ENCODE results near the gene ZNF652. TPM values are rescaled to one million over a fixed set of nuclear protein-coding genes. Genes with fewer than 3 reads are reported as not detected.
"Not testable (repeated sequence)": the region's sequence is repeated elsewhere in the genome, so short reads cannot be mapped to it uniquely, and the experiment has no call there.

Gene ZNF652
- polyA plus RNA-seq, 1 donor from 2014 or later, result 29.3 TPM

- Mint-ChIP-seq H3K9me3 (no peaks in the 10 kb centered on the region), H3K4me1 (peaks cover 1 to 5% (median 1%) of the 10 kb centered on the region in 3 donors), H3K4me3 (no peak overlapping the region)
Observed at GRCh38 chr17:49290690-49291359, 71.2 kb downstream of the ZNF652 start.

GRCh38 chr17:49288388-49288787 lies 73.7 kb downstream of the ZNF652 start:
- H3K27me3 Mint-ChIP-seq, result no peaks in the 10 kb centered on the region
- H3K36me3 Mint-ChIP-seq, result peaks cover 5% of the 10 kb centered on the region
- H3K4me1 Mint-ChIP-seq, result peaks cover 1 to 5% (median 1%) of the 10 kb centered on the region in 3 donors
- no peaks in the 10 kb centered on the region for H3K9me3 Mint-ChIP-seq
- peak overlapping the region in 2 of 3 donors; percentile 5 to 59 for H3K27ac Mint-ChIP-seq
- no peak overlapping the region for H3K4me3 Mint-ChIP-seq

More at GRCh38 chr17:49290690-49291359, 71.2 kb downstream of the ZNF652 start:
- H3K27me3 Mint-ChIP-seq, result no peaks in the 10 kb centered on the region
- no peak overlapping the region for H3K27ac Mint-ChIP-seq
- H3K36me3 Mint-ChIP-seq, result peaks cover 5% of the 10 kb centered on the region

- H3K27ac Mint-ChIP-seq, result no peak overlapping the region
- no peaks in the 10 kb centered on the region for H3K27me3 Mint-ChIP-seq
- peaks cover 4% of the 10 kb centered on the region for H3K36me3 Mint-ChIP-seq
- peaks cover under 1 to 5% (median 1%) of the 10 kb centered on the region in 3 donors for H3K4me1 Mint-ChIP-seq
- H3K9me3 Mint-ChIP-seq, result no peaks in the 10 kb centered on the region
- no peak overlapping the region for H3K4me3 Mint-ChIP-seq
Observed at GRCh38 chr17:49287481-49287880, 74.6 kb downstream of the ZNF652 start.

GRCh38 chr17:49286261-49286973 lies 75.6 kb downstream of the ZNF652 start:
- not testable (repeated sequence) for H3K36me3 Mint-ChIP-seq, H3K9me3 Mint-ChIP-seq, H3K4me1 Mint-ChIP-seq, H3K27me3 Mint-ChIP-seq, H3K27ac Mint-ChIP-seq, H3K4me3 Mint-ChIP-seq

- Mint-ChIP-seq H3K27ac (no peak overlapping the region), H3K27me3 (peaks cover 2% of the 10 kb centered on the region), H3K4me3 (no peak overlapping the region), H3K9me3 (no peaks in the 10 kb centered on the region), H3K4me1 (peaks cover 0 to 5% (median under 1%) of the 10 kb centered on the region in 3 donors), H3K36me3 (peaks cover 2% of the 10 kb centered on the region)
Observed at GRCh38 chr17:49285716-49286115, 76.3 kb downstream of the ZNF652 start.

- no peaks in the 10 kb centered on the region for H3K4me1 Mint-ChIP-seq
- H3K27me3 Mint-ChIP-seq, result peaks cover 2% of the 10 kb centered on the region
- H3K27ac Mint-ChIP-seq, result no peak overlapping the region
- H3K9me3 Mint-ChIP-seq, result no peaks in the 10 kb centered on the region
- no peak overlapping the region for H3K4me3 Mint-ChIP-seq
- no peaks in the 10 kb centered on the region for H3K36me3 Mint-ChIP-seq
Observed at GRCh38 chr17:49280918-49281317, 81.1 kb downstream of the ZNF652 start.

- H3K27ac Mint-ChIP-seq, result no peak overlapping the region
- H3K4me3 Mint-ChIP-seq, result no peak overlapping the region
- no peaks in the 10 kb centered on the region for H3K36me3 Mint-ChIP-seq
- H3K27me3 Mint-ChIP-seq, result peaks cover 2% of the 10 kb centered on the region
- H3K9me3 Mint-ChIP-seq, result no peaks in the 10 kb centered on the region
- H3K4me1 Mint-ChIP-seq, result no peaks in the 10 kb centered on the region
Observed at GRCh38 chr17:49280061-49280460, 82.0 kb downstream of the ZNF652 start.

- H3K27me3 Mint-ChIP-seq, H3K27ac Mint-ChIP-seq, H3K4me1 Mint-ChIP-seq, H3K9me3 Mint-ChIP-seq, H3K36me3 Mint-ChIP-seq, H3K4me3 Mint-ChIP-seq: not testable (repeated sequence)
Observed at GRCh38 chr17:49279263-49280015, 82.6 kb downstream of the ZNF652 start.

GRCh38 chr17:49278076-49278475 lies 84.0 kb downstream of the ZNF652 start:
- Mint-ChIP-seq H3K27ac (no peak overlapping the region), H3K9me3 (no peaks in the 10 kb centered on the region), H3K4me1 (no peaks in the 10 kb centered on the region), H3K4me3 (no peak overlapping the region), H3K36me3 (peaks cover 2% of the 10 kb centered on the region), H3K27me3 (peaks cover 2% of the 10 kb centered on the region)

- H3K27ac Mint-ChIP-seq, result no peak overlapping the region
Observed at GRCh38 chr17:49277638-49278037, 84.4 kb downstream of the ZNF652 start.

GRCh38 chr17:49275981-49276380 lies 86.1 kb downstream of the ZNF652 start:
- H3K4me1 Mint-ChIP-seq, H3K27ac Mint-ChIP-seq, H3K36me3 Mint-ChIP-seq, H3K4me3 Mint-ChIP-seq, H3K27me3 Mint-ChIP-seq, H3K9me3 Mint-ChIP-seq: not testable (repeated sequence)

More at GRCh38 chr17:49277638-49278037, 84.4 kb downstream of the ZNF652 start:
- no peaks in the 10 kb centered on the region for H3K9me3 Mint-ChIP-seq
- H3K4me3 Mint-ChIP-seq, result no peak overlapping the region
- H3K4me1 Mint-ChIP-seq, result no peaks in the 10 kb centered on the region
- H3K27me3 Mint-ChIP-seq, result peaks cover 2% of the 10 kb centered on the region
- peaks cover 2% of the 10 kb centered on the region for H3K36me3 Mint-ChIP-seq

- peaks cover 3% of the 10 kb centered on the region for H3K27me3 Mint-ChIP-seq
- no peak overlapping the region for H3K4me3 Mint-ChIP-seq
- peaks cover 3% of the 10 kb centered on the region for H3K36me3 Mint-ChIP-seq
- peaks cover 0 to 2% (median 0%) of the 10 kb centered on the region in 3 donors for H3K4me1 Mint-ChIP-seq
- no peaks in the 10 kb centered on the region for H3K9me3 Mint-ChIP-seq
- no peak overlapping the region for H3K27ac Mint-ChIP-seq
Observed at GRCh38 chr17:49269356-49269755, 92.7 kb downstream of the ZNF652 start.

- peaks cover 3% of the 10 kb centered on the region for H3K36me3 Mint-ChIP-seq
- H3K9me3 Mint-ChIP-seq, result no peaks in the 10 kb centered on the region
- H3K27me3 Mint-ChIP-seq, result peaks cover 5% of the 10 kb centered on the region
- peaks cover 0 to 6% (median 2%) of the 10 kb centered on the region in 3 donors for H3K4me1 Mint-ChIP-seq
- no peak overlapping the region for H3K27ac Mint-ChIP-seq
- no peak overlapping the region for H3K4me3 Mint-ChIP-seq
Observed at GRCh38 chr17:49267912-49268311, 94.1 kb downstream of the ZNF652 start.

- peaks cover 3% of the 10 kb centered on the region for H3K36me3 Mint-ChIP-seq
- no peak overlapping the region for H3K27ac Mint-ChIP-seq
Observed at GRCh38 chr17:49266233-49266632, 95.8 kb downstream of the ZNF652 start.

GRCh38 chr17:49261540-49261939 lies 100.5 kb downstream of the ZNF652 start:
- H3K9me3 Mint-ChIP-seq, H3K27ac Mint-ChIP-seq, H3K36me3 Mint-ChIP-seq: not testable (repeated sequence)
- H3K27me3 Mint-ChIP-seq, result peaks cover 15% of the 10 kb centered on the region
- H3K4me3 Mint-ChIP-seq, result peak overlapping the region in 1 of 4 donors; percentile 47
- peaks cover 6 to 12% (median 9%) of the 10 kb centered on the region in 3 donors for H3K4me1 Mint-ChIP-seq

More at GRCh38 chr17:49266233-49266632, 95.8 kb downstream of the ZNF652 start:
- H3K27me3 Mint-ChIP-seq, result peaks cover 9% of the 10 kb centered on the region
- H3K4me1 Mint-ChIP-seq, result peaks cover 0 to 6% (median 4%) of the 10 kb centered on the region in 3 donors
- no peaks in the 10 kb centered on the region for H3K9me3 Mint-ChIP-seq
- H3K4me3 Mint-ChIP-seq, result no peak overlapping the region
